Eye (tissue), 1 donor: ENCODE measurements around the gene CEACAM19.
"Not testable (repeated sequence)": the region's sequence is repeated elsewhere in the genome, so short reads cannot be mapped to it uniquely, and the experiment has no call there.

Source experiments
- DNase-seq: peaks from one replicate; pipeline ENCODE4 v3.0.0-alpha.2; 2015

CEACAM19 gene

DNA sequence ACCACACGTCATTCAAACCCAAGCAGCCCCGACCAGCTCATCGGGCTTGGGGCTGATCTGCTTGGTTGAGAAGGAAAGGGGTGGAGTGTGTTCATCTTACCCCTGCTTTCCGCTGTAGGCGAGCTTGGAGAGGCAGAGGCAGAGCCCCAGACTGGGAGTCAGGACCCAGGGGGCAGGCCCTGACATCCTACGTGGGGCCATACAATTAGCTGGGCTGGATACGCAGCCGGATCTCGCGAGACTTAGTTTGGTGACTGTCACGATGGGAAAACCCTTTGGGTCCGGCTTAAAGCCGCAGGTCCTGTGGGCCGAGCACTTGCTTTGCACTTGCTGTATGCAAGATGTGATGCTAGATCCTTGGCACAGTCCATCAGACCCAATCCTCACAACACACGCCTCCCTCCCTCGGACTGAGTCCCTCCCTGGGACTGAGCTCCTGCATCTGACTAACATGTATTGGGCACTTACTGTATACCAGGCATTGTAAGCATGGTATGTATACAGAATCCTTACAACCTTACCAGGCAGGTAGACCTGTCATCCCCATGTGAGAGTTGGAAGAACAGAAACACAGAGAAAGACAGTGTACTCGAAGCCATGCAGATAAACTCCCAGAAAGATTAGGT, 31.4 kb downstream of the CEACAM19 start:
- DNase-seq, result no peak

DNA sequence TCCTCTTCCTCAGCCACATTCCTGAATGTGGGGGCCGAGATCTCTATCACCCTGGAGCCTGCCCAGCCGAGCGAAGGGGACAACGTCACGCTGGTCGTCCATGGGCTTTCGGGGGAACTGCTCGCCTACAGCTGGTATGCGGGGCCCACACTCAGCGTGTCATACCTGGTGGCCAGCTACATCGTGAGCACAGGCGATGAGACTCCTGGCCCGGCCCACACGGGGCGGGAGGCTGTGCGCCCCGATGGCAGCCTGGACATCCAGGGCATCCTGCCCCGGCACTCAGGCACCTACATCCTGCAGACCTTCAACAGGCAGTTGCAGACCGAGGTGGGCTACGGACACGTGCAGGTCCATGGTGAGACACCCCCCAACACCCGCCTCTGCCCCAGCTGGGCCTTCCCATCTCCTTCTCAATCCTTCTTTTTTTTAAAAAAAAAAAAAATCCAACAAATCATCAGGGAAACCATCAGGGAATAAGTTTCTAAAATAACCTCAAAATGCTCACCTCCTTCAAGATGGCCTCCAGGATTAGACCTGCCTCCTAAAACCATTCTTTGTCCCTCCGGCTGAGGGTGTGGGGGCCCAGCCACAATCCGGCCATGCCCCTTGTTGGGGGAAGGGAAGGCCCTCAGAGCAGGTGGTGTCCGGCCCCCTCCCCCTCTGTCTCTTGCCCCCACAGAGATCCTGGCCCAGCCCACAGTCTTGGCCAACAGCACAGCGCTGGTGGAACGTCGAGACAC, 32.2 kb downstream of the CEACAM19 start:
- DNase-seq, result no peak

DNA sequence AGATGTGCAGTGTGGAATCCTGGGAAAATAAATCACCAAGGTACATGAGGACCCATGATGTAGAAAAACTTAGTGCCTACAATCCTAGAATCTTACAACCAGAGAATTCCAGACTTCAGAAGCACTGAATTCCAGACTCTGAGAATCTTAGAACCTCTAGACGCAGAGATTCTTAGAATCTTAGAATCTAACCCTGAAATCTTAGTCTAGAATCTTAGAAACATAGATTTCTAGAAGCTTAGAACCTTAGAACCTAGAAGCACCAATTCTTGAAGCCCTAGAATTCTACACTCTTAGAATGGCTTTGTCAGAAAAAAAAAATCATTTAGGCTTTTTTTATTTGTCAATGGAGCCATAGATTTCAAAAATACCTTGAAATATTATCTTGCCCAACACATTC, 33.7 kb downstream of the CEACAM19 start:
- DNase-seq, result no peak

DNA sequence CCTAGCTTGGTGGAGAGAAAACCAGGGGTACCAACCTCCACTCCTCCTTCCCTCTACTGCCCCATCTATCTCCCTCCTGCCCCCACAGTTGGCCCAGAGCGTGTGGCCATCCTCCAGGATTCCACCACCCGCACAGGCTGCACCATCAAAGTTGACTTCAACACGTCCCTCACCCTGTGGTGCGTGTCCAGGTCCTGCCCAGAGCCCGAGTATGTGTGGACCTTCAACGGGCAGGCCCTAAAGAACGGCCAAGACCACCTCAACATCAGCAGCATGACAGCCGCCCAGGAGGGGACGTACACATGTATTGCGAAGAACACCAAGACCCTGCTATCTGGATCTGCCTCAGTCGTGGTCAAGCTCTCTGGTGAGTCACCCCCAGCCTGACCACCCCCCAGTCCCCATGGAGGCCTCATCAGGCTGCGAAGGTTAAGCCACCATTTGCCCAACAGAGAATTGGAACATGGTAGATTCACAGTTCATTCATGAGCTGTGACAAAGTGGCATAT, 34.3 kb downstream of the CEACAM19 start:
- no peak for DNase-seq

DNA sequence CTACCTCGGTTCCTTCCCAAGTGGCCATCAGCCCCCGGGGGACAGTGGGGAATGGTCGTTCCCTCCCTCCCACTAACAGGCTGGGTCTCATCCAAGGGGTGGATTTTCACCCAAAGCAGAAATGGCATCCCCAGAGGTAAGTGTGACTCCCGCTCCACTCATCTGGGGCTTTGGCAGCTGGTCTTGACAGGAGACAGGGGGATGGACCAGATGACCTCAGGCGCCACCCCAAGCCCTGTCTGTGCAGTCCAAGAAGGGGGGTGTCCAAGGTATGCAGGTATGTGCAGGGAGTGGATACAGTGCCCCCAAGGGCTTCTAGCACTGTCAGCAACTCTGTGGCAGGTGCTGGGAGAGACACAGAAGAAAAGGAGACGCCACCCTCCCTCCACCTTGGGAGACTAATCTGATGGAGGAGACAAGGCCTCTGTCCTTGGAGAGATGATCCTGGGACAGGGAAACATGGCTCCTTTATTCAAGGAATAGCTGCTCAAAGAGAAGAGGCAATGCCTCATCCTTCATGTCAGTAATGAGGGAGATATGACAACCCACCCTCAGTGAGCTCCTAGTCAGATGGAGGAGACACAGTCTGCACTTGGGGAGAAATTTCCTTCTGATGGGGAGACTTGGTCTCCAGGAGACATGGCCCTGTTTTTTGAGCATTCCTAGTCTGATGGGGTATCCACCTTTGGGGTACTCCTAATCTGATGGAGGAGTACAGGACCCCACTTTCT, 35.4 kb downstream of the CEACAM19 start:
- DNase-seq, result no peak

DNA sequence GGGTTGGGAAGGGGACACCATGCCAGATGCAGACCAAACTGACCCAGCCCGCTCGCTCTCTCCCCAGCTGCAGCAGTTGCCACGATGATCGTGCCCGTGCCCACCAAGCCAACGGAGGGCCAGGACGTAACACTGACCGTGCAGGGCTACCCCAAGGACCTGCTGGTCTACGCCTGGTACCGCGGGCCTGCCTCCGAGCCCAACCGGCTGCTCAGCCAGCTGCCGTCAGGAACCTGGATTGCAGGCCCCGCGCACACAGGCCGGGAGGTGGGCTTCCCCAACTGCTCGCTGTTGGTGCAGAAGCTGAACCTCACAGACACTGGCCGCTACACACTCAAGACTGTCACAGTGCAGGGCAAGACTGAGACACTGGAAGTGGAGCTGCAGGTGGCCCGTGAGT, 36.5 kb downstream of the CEACAM19 start:
- DNase-seq, result no peak

- no peak for DNase-seq
Measured at GRCh38 chr19:44708940-44709339, 37.7 kb downstream of the CEACAM19 start.

DNA sequence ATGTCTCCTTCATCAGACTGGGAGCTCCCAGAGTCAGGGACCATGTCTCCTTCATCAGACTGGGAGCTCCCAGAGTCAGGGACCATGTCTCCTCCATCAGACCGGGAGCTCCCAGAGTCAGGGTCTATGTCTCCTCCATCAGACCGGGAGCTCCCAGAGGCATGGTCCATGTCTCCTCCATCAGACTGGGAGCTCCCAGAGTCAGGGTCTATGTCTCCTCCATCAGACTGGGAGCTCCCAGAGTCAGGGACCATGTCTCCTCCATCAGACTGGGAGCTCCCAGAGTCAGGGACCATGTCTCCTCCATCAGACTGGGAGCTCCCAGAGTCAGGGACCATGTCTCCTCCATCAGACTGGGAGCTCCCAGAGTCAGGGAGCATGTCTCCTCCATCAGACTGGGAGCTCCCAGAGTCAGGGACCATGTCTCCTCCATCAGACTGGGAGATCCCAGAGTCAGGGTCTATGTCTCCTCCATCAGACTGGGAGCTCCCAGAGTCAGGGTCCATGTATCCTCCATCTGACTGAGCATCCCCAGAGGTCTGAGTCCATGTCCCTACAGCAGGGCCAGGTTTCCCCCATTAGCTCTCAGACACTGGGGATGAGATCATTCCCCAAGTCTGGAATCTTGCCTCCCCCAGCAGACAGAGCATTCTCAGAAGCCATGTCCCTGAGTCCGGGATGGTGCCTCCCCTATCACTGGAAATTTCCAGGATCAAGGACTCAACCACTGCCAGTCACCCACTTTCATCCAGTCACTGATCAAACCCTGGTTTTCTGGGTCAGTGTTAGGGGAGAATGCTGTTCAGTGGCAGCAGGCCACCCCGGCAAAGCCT, 38.4 kb downstream of the CEACAM19 start:
- DNase-seq, result not testable (repeated sequence)

DNA sequence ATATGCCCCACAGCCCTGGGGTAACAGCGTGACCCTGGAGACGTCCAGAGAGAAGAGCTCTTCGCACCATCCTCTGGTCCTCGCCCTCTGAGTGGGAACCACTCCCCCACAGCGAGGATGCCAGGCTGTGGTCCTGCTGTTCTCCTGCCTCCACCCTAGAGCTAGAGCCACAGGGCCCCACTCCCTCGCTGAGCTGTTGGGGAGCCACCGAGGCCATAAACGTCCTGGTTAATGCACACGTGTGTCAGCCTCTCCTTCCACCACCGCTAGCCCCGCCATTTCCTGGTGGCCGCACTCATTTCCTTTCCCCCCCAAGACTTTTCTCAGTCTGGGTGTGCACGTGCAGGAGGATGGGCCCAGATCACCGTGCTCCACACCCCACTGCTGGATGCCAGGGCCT, 39.2 kb downstream of the CEACAM19 start:
- no peak for DNase-seq

DNA sequence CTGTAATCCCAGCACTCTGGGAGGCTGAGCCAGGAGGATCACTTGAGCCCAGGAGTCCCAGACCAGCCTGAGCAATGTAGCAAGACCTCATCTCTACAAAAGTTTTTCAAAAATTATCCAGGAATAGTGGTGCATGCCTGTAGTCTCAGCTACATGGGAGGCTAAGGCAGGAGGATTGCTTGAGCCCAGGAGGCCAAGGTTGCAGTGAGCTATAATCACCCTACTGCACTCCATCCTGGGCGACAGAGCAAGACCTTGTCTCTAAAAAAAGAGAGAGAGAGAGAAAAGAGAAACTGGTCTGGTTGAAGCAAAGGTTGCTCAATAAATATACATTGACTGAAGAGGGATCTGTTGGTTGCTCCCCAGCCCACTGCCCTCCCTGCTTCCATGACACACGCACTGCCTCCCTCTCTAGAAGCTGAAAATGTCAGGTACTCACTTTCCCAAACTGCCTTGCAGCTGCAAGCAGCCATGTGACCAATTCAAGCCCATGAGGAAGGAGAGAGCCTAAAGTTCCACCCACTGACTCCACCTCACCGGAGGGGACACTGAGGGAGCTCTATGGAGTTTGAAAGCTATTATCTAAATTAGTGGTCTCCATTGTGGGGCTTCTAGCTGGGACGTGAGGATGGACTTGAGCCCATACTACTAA, 41.7 kb downstream of the CEACAM19 start:
- DNase-seq, result no peak

DNA sequence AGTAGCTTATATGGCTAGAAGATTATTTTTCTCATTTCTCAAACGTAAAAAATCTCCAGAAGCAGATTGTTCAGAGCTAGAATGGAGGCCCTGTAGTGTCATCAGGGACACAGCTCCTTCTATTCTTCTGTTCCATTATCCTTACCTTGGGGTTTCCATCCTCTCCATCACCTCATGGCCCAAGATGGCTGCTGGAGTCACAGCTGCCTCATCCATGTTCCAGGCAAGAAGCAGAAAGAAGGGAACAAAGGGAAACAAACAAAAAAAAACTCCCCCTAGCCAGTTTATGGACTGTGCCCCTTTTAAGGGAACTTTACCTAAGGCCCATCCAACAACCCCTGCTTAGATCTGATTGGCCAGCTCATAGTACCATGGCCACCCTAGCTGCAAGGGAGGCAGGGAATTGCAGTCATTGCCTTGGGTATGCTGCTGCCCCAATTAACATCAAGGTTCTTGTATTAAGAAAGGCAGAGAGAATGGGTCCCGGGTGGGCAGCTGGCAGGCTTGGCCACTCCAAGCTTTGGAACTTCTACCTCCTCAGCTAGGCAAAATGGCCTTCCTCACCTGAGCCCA, 43.4 kb downstream of the CEACAM19 start:
- no peak for DNase-seq

DNA sequence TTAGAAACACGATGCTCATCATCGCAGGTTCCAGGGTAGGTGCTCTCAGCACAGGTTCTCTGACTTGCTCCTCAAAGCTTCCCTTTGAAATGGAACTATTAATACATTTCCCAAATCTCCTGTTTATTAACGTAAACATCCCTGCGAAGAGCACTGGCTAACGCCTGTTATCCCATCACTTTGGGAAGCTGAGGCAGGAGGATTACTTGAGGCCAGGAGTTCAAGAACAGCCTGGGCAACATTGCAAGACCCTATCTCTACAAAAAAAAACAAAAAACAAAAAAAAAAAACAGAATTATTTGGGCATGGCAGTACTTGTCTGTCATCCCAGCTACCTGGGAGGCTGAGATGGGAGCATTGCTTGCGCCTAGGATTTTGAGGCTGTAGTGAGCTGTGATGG, 46.3 kb downstream of the CEACAM19 start:
- DNase-seq, result no peak

DNA sequence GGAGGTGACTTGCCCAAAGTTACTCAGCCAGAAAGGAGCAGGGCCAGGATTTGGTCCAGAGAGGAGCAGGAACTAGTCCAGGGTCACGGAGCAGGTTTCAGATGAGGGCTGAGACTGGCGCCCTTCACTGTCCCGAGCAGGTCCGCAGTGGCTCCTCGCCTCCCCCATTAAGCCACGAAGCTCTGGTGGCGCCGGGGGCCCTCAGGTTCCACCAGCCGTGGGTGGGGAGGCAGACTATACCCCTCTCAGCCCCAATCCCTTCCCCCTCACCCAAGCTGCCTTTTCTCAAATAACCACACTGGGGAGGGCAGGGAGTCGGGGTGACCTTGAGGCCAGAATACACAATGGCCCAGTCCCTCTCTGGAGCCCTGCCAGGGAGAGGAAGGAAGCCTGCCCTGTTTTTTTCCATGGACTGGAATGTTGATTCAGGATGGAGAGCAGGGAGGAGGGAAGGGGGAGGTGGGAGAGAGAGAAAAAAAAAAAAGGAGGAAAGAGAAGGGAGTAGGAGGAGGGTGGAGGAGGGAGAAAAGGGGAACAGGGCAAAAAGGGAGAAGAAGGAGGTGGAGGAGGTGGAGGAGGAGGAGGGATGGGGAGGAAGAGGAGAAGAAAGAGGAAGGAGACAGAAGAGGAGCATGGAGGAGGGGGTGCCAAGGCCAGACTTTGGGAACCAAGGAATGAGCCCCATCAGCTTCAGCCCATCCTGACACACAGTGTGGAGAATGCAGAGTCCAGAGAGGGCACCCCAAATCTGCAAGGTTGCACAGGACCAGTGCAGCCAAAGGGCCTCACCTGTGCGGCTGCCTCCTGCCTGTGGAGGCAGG, 47.4 kb downstream of the CEACAM19 start:
- DNase-seq, result peak; percentile 72

DNA sequence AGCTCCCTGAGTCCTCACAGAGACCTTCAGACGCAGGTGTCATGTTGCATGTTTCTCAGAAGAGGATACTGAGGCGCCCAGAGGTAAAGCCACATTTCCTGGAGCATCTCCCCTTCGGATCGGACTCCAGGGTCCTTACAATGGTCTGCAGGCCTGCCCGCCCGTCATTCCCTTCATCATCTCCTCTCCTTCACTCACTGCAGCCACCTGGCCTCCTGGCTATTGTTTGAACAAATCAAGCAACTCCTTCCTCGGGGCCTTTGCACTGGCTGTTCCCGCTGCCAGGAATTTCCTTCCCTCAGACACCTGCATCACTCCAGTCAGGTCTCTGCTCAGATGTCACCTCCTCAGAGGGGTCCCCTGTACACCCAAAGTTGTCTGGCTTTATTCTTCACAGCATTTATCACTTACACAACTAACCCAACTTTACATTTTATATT, 48.0 kb downstream of the CEACAM19 start:
- no peak for DNase-seq

- not testable (repeated sequence) for DNase-seq
Measured at GRCh38 chr19:44720396-44720795, 49.1 kb downstream of the CEACAM19 start.

GRCh38 chr19:44720945-44721344, 49.7 kb downstream of the CEACAM19 start:
- DNase-seq, result no peak

DNA sequence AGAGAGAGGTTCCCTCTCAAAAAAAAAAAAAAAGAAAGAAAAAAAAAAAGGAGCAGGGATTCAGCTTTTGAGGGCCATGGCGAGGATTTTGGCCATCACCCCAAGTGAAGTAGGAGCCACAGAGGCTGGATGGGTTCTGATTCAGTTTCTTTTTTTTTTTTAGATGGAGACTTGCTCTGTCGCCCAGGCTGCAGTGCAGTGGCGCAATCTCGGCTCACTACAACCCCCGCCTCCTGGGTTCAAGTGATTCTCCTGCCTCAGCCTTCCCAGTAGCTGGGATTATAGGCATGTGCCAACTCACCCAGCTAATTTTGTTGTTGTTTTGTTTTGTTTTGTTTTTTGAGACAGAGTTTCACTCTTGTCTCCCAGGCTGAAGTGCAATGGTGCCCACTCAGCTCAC, 50.1 kb downstream of the CEACAM19 start:
- not testable (repeated sequence) for DNase-seq

DNA sequence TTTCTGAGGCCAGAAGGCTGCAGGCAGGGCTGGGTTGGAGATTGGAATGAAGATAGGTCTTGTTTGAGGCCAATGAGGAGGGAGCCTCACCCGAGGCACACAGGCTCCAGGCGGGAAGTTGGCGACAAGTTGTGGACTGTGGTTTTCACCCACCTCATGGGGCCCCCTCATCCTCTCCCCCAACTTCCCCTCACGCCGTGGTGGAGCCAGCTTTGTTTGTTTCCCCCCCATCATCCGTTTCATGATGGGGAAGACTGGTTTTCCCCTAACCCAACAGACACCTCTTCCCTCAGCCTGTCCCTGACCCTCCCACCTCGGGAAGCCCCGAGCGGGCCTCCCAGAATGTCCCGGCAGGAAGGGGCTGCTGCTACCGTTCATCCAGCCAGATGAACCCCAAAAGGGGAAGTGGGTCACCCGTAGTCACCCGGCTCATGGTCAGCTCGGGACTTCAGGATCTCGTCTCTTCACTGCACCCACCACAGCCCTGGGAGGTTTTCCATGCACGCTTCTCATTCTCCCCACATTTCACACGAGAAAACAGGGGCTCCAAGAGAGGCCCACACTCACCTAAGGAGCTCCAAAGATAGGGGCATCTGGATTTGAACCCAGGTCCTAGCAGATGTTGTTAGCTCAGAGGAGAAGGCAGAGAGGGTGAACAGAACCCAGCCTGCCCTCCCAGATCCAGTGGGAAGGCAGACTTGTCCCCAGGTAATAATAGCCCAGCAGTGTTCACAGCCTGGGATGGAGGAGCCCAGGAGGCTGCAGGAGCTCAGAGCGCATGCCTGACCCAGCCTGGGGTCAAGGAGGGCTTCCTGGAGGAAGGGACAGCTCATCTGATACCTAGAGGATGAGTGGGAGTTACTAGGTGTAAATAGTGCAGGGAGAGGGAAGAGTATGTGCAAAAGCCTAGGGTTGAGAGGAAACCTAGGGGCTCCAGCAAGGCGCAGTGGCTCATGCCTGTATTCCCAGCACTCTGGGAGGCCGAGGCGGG, 51.1 kb downstream of the CEACAM19 start:
- no peak for DNase-seq

DNA sequence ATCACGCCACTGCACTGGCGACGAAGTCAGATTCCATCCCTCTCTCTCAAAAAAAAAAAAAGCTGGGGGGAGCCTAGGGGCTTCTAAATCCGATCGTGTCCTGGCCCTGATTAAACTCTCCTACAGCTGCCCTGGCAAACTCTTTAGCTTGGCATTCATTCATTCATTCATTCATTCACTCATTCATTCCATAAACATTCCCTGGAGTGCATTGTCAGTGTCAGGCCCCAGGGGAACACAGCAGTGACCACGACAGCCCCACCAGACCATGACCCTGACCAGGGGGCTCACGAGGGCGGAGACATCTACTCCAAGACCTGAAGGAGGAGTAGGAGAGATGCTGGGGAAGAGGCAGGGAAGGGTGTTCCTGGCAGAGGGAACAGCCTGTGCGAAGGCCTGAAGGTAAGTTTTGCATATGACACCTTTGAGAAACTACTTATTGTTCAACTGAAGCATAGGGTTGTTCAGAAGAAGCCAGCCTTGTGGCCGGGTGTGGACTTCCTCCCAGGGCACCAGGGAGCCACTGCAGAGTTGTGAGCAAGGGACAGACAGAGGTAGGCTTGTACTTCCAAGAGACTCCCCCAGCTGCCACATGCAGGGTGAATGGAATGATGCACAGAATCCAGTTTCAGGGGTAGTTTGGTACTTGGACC, 52.1 kb downstream of the CEACAM19 start:
- DNase-seq, result no peak
